H9 (cell line): ENCODE data around the gene KSR1. TPM values are rescaled to one million over a fixed set of nuclear protein-coding genes. Genes with fewer than 3 reads are reported as not detected.

Experiments
- DNase-seq: peaks from one replicate; pipeline ENCODE4 v3.0.0-alpha.2; 2017
- H2AFZ ChIP-seq: one replicate; pipeline ENCODE4 v1.6.1; 2013; ENCODE audit warnings: mild to moderate bottlenecking, low read length, control low read depth, moderate library complexity
- H2AK5ac ChIP-seq: 2 replicates; pipeline ENCODE4 v1.6.1; 2013; ENCODE audit warnings: low read length, control low read depth, mixed read lengths; ENCODE audit not compliant: insufficient read length
- H2BK120ac ChIP-seq: one replicate; pipeline ENCODE4 v1.6.1; 2013; ENCODE audit warnings: low read depth, mild to moderate bottlenecking, low read length, control low read depth, inconsistent platforms; ENCODE audit not compliant: poor library complexity, severe bottlenecking
- H2BK12ac ChIP-seq: 2 replicates; pipeline ENCODE4 v1.6.1; 2013; ENCODE audit warnings: low read length, control low read depth, mixed read lengths, low read depth; ENCODE audit not compliant: insufficient read length
- H2BK15ac ChIP-seq: 2 replicates; pipeline ENCODE4 v1.6.1; 2013; ENCODE audit warnings: low read depth, low read length, control low read depth
- H2BK20ac ChIP-seq: one replicate; pipeline ENCODE4 v1.6.1; 2013; ENCODE audit warnings: low read depth, mild to moderate bottlenecking, low read length, control low read depth, inconsistent platforms; ENCODE audit not compliant: poor library complexity, severe bottlenecking
- H2BK5ac ChIP-seq: 2 replicates; pipeline ENCODE4 v1.6.1; 2013; ENCODE audit warnings: low read length, control low read depth, mixed read lengths; ENCODE audit not compliant: insufficient read length
- H3K14ac ChIP-seq: 2 replicates; pipeline ENCODE4 v1.6.1; 2013; ENCODE audit warnings: low read length, control low read depth; ENCODE audit not compliant: insufficient read depth
- H3K18ac ChIP-seq: 2 replicates; pipeline ENCODE4 v1.6.1; 2013; ENCODE audit warnings: low read depth, mild to moderate bottlenecking, mixed read lengths, low read length, control low read depth; ENCODE audit not compliant: insufficient read length
- H3K23ac ChIP-seq: 2 replicates; pipeline ENCODE4 v1.6.1; 2013; ENCODE audit warnings: low read length, control low read depth, mixed read lengths, low read depth; ENCODE audit not compliant: insufficient read length
- H3K23me2 ChIP-seq: 2 replicates; pipeline ENCODE4 v1.6.1; 2013; ENCODE audit warnings: low read depth, mild to moderate bottlenecking, mixed read lengths, low read length, control low read depth; ENCODE audit not compliant: insufficient read length, poor library complexity, severe bottlenecking
- H3K27ac ChIP-seq: 2 replicates; pipeline ENCODE4 v1.5.1; 2013; ENCODE audit warnings: low read length, control low read depth, mixed read lengths, low read depth; ENCODE audit not compliant: insufficient read length
- H3K27me3 ChIP-seq: 2 replicates; pipeline ENCODE4 v1.6.1; 2013; ENCODE audit warnings: low read length, control low read depth, inconsistent platforms; ENCODE audit not compliant: insufficient read depth
- H3K4ac ChIP-seq: 2 replicates; pipeline ENCODE4 v1.6.1; 2013; ENCODE audit warnings: low read depth, mild to moderate bottlenecking, control low read depth, inconsistent platforms, low read length, moderate library complexity
- H3K4me1 ChIP-seq: 2 replicates; pipeline ENCODE4 v1.6.1; 2013; ENCODE audit warnings: low read length, control low read depth, inconsistent platforms; ENCODE audit not compliant: insufficient read depth
- H3K4me2 ChIP-seq: 2 replicates; pipeline ENCODE4 v1.6.1; 2013; ENCODE audit warnings: low read length, control low read depth, mixed read lengths; ENCODE audit not compliant: insufficient read length, insufficient read depth
- H3K56ac ChIP-seq: 2 replicates; pipeline ENCODE4 v1.6.1; 2013; ENCODE audit warnings: low read depth, mild to moderate bottlenecking, mixed read lengths, low read length, control low read depth; ENCODE audit not compliant: insufficient read length
- H3K79me1 ChIP-seq: 2 replicates; pipeline ENCODE4 v1.6.1; 2013; ENCODE audit warnings: low read depth, mild to moderate bottlenecking, moderate library complexity, low read length, control low read depth, inconsistent platforms; ENCODE audit not compliant: insufficient read depth, poor library complexity, severe bottlenecking
- H3K79me2 ChIP-seq: 2 replicates; pipeline ENCODE4 v1.6.1; 2013; ENCODE audit warnings: low read length, control low read depth, inconsistent platforms; ENCODE audit not compliant: insufficient read depth
- H3K9ac ChIP-seq: 2 replicates; pipeline ENCODE4 v1.6.1; 2013; ENCODE audit warnings: low read length, control low read depth, mixed read lengths; ENCODE audit not compliant: insufficient read length; ENCODE audit errors: extremely low read depth
- H3K9me3 ChIP-seq: one replicate; pipeline ENCODE4 v1.6.1; 2013; ENCODE audit warnings: low read depth, low read length, inconsistent platforms; ENCODE audit not compliant: control insufficient read depth
- H3T11ph ChIP-seq: one replicate; pipeline ENCODE4 v1.6.1; 2013; ENCODE audit warnings: mild to moderate bottlenecking, low read length, control low read depth, inconsistent platforms
- H4K20me1 ChIP-seq: one replicate; pipeline ENCODE4 v1.6.1; 2013; ENCODE audit not compliant: control insufficient read depth, insufficient read length, insufficient read depth
- H4K5ac ChIP-seq: 2 replicates; pipeline ENCODE4 v1.6.1; 2013; ENCODE audit warnings: low read depth, mild to moderate bottlenecking, mixed read lengths, low read length, control low read depth; ENCODE audit not compliant: insufficient read length
- H4K8ac ChIP-seq: replicated peaks from 2 replicates; pipeline ENCODE4 v1.6.1; 2013; ENCODE audit warnings: low read length, control low read depth, mixed read lengths, low read depth; ENCODE audit not compliant: insufficient read length
- H4K91ac ChIP-seq: 2 replicates; pipeline ENCODE4 v1.6.1; 2013; ENCODE audit warnings: low read depth, mild to moderate bottlenecking, moderate library complexity, mixed read lengths, low read length, control low read depth; ENCODE audit not compliant: insufficient read length
- H3K27ac Mint-ChIP-seq, 3 experiments: 2 replicates in 2 of 3; 3 replicates in 1 of 3; pipeline ENCODE4 v1.8.0; 2020 to 2021; ENCODE audit warnings: mixed read lengths in 3 of 3, mild to moderate bottlenecking in 1 of 3, moderate library complexity in 1 of 3
- H3K27me3 Mint-ChIP-seq: 2 replicates; pipeline ENCODE4 v1.8.0; 2021; ENCODE audit warnings: low read depth, mild to moderate bottlenecking, moderate library complexity, mixed read lengths
- H3K36me3 Mint-ChIP-seq, 3 experiments: 2 replicates in 2 of 3; 3 replicates in 1 of 3; pipeline ENCODE4 v1.8.0; 2020 to 2021; ENCODE audit warnings: low read depth in 3 of 3, mixed read lengths in 3 of 3; ENCODE audit not compliant: insufficient read depth in 1 of 3
- H3K4me1 Mint-ChIP-seq, 2 experiments: 2 replicates each; pipeline ENCODE4 v1.8.0; 2020; ENCODE audit warnings: mixed read lengths in 2 of 2
- H3K4me3 Mint-ChIP-seq, 2 experiments: 2 replicates in 1 of 2; 3 replicates in 1 of 2; pipeline ENCODE4 v1.8.0; 2020 to 2021; ENCODE audit warnings: mild to moderate bottlenecking in 2 of 2, mixed read lengths in 2 of 2, moderate library complexity in 1 of 2
- H3K9me3 Mint-ChIP-seq, 2 experiments: 2 replicates in 1 of 2; 3 replicates in 1 of 2; pipeline ENCODE4 v1.8.0; 2020; ENCODE audit warnings: mild to moderate bottlenecking in 2 of 2, mixed read lengths in 2 of 2, moderate library complexity in 1 of 2
- WGBS: extraction: QIAGEN DNeasy Blood & Tissue Kit; methylation state at CpG from one replicate; pipeline ENCODE4 v1.1.7; 2013; ENCODE audit warnings: missing lambda C conversion rate, low lambda C conversion rate, mixed read lengths; ENCODE audit not compliant: insufficient read length; ENCODE audit errors: extremely low coverage; 5-methylcytosine and 5-hydroxymethylcytosine counted together
- total RNA-seq: library from RNA; stranded (reverse); gene quantifications from 2 replicates; pipeline ENCODE4 v1.2.1, GENCODE V29; 2021
- TF ChIP-seq, protein P1 (sequence below): fragments of 200-600 bp; sonication (generic); conservative IDR thresholded peaks from 3 replicates; pipeline ENCODE4 v1.8.0; 2021; ENCODE audit warnings: antibody characterized with exemption, mild to moderate bottlenecking

KSR1 gene
- total RNA-seq, 1 experiment from 2014 or later: 44.9 TPM

DNA sequence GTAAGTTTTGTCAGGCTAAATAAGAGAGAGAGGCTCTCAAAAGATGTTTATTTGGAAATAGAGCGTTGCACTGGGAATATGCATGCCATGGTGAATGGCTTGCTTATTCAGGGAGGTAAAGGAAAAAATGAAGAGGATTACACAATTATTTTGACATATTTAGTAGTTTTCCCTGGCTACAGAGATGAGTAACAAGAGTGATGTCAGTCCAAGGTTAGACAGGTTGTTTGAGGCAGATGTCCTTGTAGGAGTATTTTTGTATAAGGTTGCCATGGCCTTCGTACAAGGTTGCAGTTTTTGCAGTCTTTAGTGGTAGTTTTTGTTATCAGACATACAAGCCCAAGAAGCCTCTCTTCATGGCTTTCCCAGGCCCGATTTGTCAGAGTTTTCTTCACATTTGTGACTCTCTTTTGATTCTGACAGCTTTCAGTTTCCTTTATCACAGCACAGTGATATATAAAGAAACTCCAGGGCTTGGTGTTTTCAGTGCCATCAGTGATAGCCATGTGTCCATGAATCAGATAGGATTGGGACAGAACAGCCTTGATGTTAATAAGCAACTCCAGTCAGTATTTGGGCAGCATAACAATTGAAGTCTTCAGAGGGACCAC, 156.0 kb downstream of the KSR1 start:
- Histone ChIP-seq H2AK5ac (no peak overlapping the region), H3K27ac (no peak overlapping the region), H2BK15ac (no peak overlapping the region), H3K18ac (no peak overlapping the region), H3K4ac (no peak overlapping the region), H3K79me2 (no peaks in the 10 kb centered on the region), H3K23ac (no peak overlapping the region), H2BK20ac (no peak overlapping the region), H3K9me3 (no peaks in the 10 kb centered on the region), H4K20me1 (no peaks in the 10 kb centered on the region), H3K9ac (no peak overlapping the region), H2BK120ac (no peak overlapping the region), H2BK12ac (no peak overlapping the region), H3K14ac (no peak overlapping the region), H3K4me2 (no peak overlapping the region), H3K79me1 (no peaks in the 10 kb centered on the region), H3K4me1 (no peaks in the 10 kb centered on the region), H3T11ph (no peak overlapping the region), H3K23me2 (no peaks in the 10 kb centered on the region), H4K5ac (no peak overlapping the region), H2AFZ (no peak overlapping the region), H4K91ac (no peak overlapping the region), H3K56ac (no peak overlapping the region), H4K8ac (no peak overlapping the region), H3K27me3 (no peaks in the 10 kb centered on the region), H2BK5ac (no peak overlapping the region)
- H3K4me3 Mint-ChIP-seq: no peak overlapping the region
- DNase-seq: no peak
- TF ChIP-seq, protein P1, sequence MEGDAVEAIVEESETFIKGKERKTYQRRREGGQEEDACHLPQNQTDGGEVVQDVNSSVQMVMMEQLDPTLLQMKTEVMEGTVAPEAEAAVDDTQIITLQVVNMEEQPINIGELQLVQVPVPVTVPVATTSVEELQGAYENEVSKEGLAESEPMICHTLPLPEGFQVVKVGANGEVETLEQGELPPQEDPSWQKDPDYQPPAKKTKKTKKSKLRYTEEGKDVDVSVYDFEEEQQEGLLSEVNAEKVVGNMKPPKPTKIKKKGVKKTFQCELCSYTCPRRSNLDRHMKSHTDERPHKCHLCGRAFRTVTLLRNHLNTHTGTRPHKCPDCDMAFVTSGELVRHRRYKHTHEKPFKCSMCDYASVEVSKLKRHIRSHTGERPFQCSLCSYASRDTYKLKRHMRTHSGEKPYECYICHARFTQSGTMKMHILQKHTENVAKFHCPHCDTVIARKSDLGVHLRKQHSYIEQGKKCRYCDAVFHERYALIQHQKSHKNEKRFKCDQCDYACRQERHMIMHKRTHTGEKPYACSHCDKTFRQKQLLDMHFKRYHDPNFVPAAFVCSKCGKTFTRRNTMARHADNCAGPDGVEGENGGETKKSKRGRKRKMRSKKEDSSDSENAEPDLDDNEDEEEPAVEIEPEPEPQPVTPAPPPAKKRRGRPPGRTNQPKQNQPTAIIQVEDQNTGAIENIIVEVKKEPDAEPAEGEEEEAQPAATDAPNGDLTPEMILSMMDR: no peak
- H3K9me3 Mint-ChIP-seq: no peaks in the 10 kb centered on the region
- no peak overlapping the region for H3K27ac Mint-ChIP-seq
- WGBS: no CpG with 5 or more reads among the region's 3 CpGs
- H3K27me3 Mint-ChIP-seq: no peaks in the 10 kb centered on the region
- H3K4me1 Mint-ChIP-seq: no peaks in the 10 kb centered on the region
- H3K36me3 Mint-ChIP-seq: peaks cover 2 to 58% (median 28%) of the 10 kb centered on the region in 3 experiments
